A673 (cell line): Measurements from ENCODE around the gene NTN3. TPM values are rescaled to one million over a fixed set of nuclear protein-coding genes. Genes with fewer than 3 reads are reported as not detected.

Experiments
- BruUV-seq: library from RNA; stranded (reverse); fragments of 400-500 nt; replicated peaks from 2 replicates; lab custom pipeline; 2021; lab: Mats Ljungman, UMichigan
- CTCF ChIA-PET: fragments of 300-600 bp; sonication (Branson Sonifier 250); formaldehyde crosslinking; loops from one replicate; lab custom pipeline; 2022; ENCODE audit warnings: antibody characterized with exemption; lab: Charles Lee
- POLR2A ChIA-PET: fragments of 300-600 bp; sonication (Branson Sonifier 250); formaldehyde crosslinking; loops from one replicate; lab custom pipeline; 2022; ENCODE audit warnings: antibody characterized with exemption; ENCODE audit not compliant: low non-redundant PET; lab: Charles Lee
- DNase-seq: peaks from one replicate; pipeline ENCODE4 v3.0.0-alpha.2; 2015; ENCODE audit warnings: low spot score
- H3K27ac ChIP-seq: fragments of 200-600 bp; sonication (generic); 2 replicates; pipeline ENCODE4 v1.5.1; 2016; ENCODE audit warnings: mixed run types, low read depth, mild to moderate bottlenecking, mixed read lengths, antibody characterized with exemption, low read length; ENCODE audit not compliant: poor library complexity, severe bottlenecking
- H3K27me3 ChIP-seq: fragments of 200-600 bp; sonication (generic); replicated peaks from 2 replicates; pipeline ENCODE4 v1.6.1; 2017; ENCODE audit warnings: mixed run types, low read depth, mild to moderate bottlenecking, mixed read lengths, antibody characterized with exemption, low read length; ENCODE audit not compliant: insufficient read depth, poor library complexity
- H3K36me3 ChIP-seq: fragments of 200-600 bp; sonication (generic); 2 replicates; pipeline ENCODE4 v1.6.1; 2016; ENCODE audit warnings: mixed run types, mild to moderate bottlenecking, mixed read lengths, antibody characterized with exemption, low read length; ENCODE audit not compliant: insufficient read depth, poor library complexity, severe bottlenecking
- H3K4me1 ChIP-seq: fragments of 200-600 bp; sonication (generic); 2 replicates; pipeline ENCODE4 v1.6.1; 2017; ENCODE audit warnings: mixed run types, mild to moderate bottlenecking, mixed read lengths, antibody characterized with exemption, low read length; ENCODE audit not compliant: insufficient read depth, poor library complexity, severe bottlenecking
- H3K4me3 ChIP-seq: fragments of 200-600 bp; sonication (generic); 2 replicates; pipeline ENCODE4 v1.5.1; 2016; ENCODE audit warnings: low read depth, mixed run types, mild to moderate bottlenecking, mixed read lengths, low read length; ENCODE audit not compliant: poor library complexity, severe bottlenecking
- H3K9me3 ChIP-seq: fragments of 200-600 bp; sonication (generic); 2 replicates; pipeline ENCODE4 v1.6.1; 2016; ENCODE audit warnings: mixed run types, low read depth, mild to moderate bottlenecking, mixed read lengths, antibody characterized with exemption, low read length; ENCODE audit not compliant: poor library complexity, severe bottlenecking
- CTCF ChIP-seq: fragments of 300-800, 200-600 bp; sonication (generic); conservative IDR thresholded peaks from 2 replicates; pipeline ENCODE4 v1.5.1; 2017; ENCODE audit warnings: low read depth, mild to moderate bottlenecking, antibody characterized with exemption, low read length, moderate library complexity, mixed read lengths
- EZH2 ChIP-seq: fragments of 200-600 bp; sonication (generic); IDR thresholded peaks from 2 replicates; pipeline ENCODE4 v1.6.1; 2017; ENCODE audit warnings: borderline replicate concordance, low read depth, mild to moderate bottlenecking, mixed read lengths, antibody characterized with exemption, low read length; ENCODE audit not compliant: poor library complexity, severe bottlenecking
- intact Hi-C: fragments of 100-400 bp; cut with micrococcal nuclease; formaldehyde crosslinking; loops from one replicate; pipeline ENCODE4 v1.10.0; 2022; ENCODE audit not compliant: unreplicated experiment
- total RNA-seq: library from RNA; stranded (reverse); gene quantifications from 2 replicates; pipeline ENCODE4 v1.2.3, GENCODE V29; 2021

NTN3 gene
- total RNA-seq, 1 experiment from 2014 or later = 1.6 TPM

GRCh38 chr16:2499890-2500429, 28.9 kb downstream of the NTN3 start:
- BruUV-seq = no TSS peak
- CTCF ChIA-PET = no interaction called here
- H3K36me3 ChIP-seq = peaks cover 4% of the 10 kb centered on the region
- TF ChIP-seq EZH2 = no peak
- TF ChIP-seq CTCF = no peak
- H3K27ac ChIP-seq = no peak overlapping the region
- no peak overlapping the region for H3K4me3 ChIP-seq
- peaks cover 5% of the 10 kb centered on the region for H3K4me1 ChIP-seq
- intact Hi-C loops = loop anchor here (2.0 to 10.0 kb wide), 3 partner anchors 158 to 235 kb away; partner anchors contain the start of genes ABCA3 and RNPS1
- H3K9me3 ChIP-seq = no peaks in the 10 kb centered on the region
- H3K27me3 ChIP-seq = no peaks in the 10 kb centered on the region
- POLR2A ChIA-PET = no interaction called here
- no peak for DNase-seq

GRCh38 chr16:2500430-2500917, 29.4 kb downstream of the NTN3 start:
- ChIA-PET CTCF (interaction anchor here (0.6 to 1.3 kb wide), 4 partner anchors 11 to 160 kb away, joined by 5 to 10 read pairs (median 6); partner anchors contain the start of gene ABCA3), POLR2A (no interaction called here)
- no peaks in the 10 kb centered on the region for H3K9me3 ChIP-seq
- no peak for DNase-seq
- TF ChIP-seq EZH2 = no peak
- no peak for TF ChIP-seq CTCF
- H3K27me3 ChIP-seq = no peaks in the 10 kb centered on the region
- intact Hi-C loops = loop anchor here (2.0 to 10.0 kb wide), 3 partner anchors 158 to 236 kb away; partner anchors contain the start of genes ABCA3 and RNPS1
- no peak overlapping the region for H3K4me3 ChIP-seq
- H3K27ac ChIP-seq = no peak overlapping the region
- H3K36me3 ChIP-seq = peaks cover 4% of the 10 kb centered on the region
- peaks cover 5% of the 10 kb centered on the region for H3K4me1 ChIP-seq
- no TSS peak for BruUV-seq

- Histone ChIP-seq H3K36me3 (peaks cover 4% of the 10 kb centered on the region), H3K9me3 (no peaks in the 10 kb centered on the region), H3K27ac (peak overlapping the region; percentile 40), H3K27me3 (no peaks in the 10 kb centered on the region), H3K4me3 (peak overlapping the region; percentile 37), H3K4me1 (peaks cover 5% of the 10 kb centered on the region)
- intact Hi-C loops = loop anchor here (2.0 to 10.0 kb wide), 3 partner anchors 159 to 236 kb away; partner anchors contain the start of genes ABCA3 and RNPS1
- TF ChIP-seq EZH2 (no peak), CTCF (peak; percentile 99)
- BruUV-seq = no TSS peak
- peak; percentile 91 for DNase-seq
- ChIA-PET CTCF (interaction anchor here (0.6 to 1.3 kb wide), 12 partner anchors 10 to 485 kb away, joined by 3 to 12 read pairs (median 6); partner anchors contain the start of genes ABCA3, AMDHD2, NTN3 and TBC1D24), POLR2A (interaction anchor here (0.6 to 0.8 kb wide), 2 partner anchors 210 to 346 kb away, joined by 3 to 5 read pairs; partner anchors contain the start of gene TRAF7)
Measured at GRCh38 chr16:2500918-2501750, 30.0 kb downstream of the NTN3 start.
